GM18867 (cell line): Measurements from ENCODE around the gene STS.

ENCODE experiments used
- ATAC-seq: cut with Tn5 transposase; IDR thresholded peaks from one replicate; pipeline ENCODE4 v1.9.1; 2021; ENCODE audit warnings: mild to moderate bottlenecking, moderate library complexity; ENCODE audit not compliant: unreplicated experiment

STS gene

DNA sequence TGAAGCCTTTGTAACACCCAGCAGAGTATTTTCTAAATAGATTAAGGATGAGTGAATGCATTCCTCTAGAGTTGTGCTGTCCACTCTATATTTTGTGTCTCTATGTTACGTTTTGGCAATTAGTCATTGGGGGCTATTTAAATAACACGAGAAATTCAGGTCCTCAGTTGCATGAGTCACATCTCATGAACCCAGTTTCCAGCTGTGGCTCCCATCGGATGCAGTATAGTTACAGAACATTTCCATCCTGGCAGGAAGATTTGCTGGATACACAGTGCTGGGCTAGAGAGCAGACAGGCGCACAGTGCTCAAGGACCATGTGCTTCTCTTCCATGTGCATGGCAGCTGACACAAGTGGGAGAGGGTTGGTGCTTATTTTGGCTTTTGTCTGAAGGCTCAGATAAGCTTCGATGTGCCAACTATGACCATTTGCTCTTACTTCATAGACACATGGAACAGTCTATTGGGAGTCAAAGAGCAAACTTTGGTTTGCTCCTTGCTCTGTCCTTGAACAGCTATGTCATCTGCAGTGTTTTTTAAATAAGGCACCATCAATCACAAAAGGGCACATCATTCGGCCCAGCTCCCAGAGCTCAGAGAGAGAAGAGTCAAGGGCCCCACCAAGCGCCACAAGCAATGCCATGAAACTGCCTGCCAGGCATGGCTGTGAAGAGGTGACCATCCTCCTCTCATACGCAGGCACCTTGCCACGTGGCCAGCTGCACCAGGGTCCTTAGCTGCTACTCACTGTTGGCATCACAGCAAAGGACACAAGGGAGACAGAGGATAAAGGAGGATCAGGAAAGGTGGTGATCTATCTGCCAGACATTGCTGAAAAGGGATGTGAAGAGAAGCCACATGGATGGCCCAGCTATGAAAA, 8.1 kb upstream of the STS start:
- no peak for ATAC-seq

DNA sequence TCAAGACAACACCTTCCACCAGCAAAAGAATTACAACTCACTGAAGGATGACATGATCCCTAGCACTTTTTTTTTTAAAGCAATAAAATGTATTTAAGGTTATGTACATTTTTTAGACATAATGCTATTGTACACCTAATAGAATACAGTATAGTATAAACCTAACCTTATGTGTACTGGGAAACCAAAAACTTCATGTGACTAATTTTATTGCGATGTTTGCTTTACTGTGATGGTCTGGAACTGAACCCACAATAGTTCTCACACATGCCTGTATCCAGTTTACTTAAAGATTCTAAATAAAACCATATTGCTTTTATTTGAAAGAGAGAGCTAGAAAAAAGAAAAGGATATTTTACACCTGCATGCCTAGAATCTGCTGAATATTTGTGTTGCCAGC, 4.4 kb upstream of the STS start:
- no peak for ATAC-seq

DNA sequence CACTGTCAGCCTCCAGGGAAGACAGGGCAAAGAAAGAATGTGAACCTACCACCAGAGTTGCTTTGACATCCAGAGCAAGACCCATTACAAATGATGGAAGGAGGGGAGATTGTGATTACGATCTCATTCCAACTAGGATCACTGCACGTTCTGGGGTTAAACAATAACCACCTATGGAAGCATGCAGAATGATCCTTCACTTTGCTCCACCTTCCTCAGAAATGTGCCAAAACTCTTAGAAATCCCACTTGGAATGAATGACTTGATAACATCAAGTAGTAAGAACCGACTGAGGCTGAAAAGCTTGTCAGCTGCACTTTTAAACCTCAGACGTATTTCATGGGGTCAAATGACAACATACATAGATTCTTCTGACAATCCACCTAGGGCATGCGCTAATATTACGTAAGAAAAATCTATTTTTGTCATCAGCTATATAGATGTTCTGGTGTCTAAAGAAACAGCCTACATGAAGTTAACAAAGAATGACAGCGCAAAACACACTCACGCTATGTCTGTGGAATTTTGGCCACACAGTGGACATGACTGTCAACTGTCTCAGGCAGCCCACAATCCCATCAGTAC, 3.5 kb upstream of the STS start:
- ATAC-seq, result no peak

DNA sequence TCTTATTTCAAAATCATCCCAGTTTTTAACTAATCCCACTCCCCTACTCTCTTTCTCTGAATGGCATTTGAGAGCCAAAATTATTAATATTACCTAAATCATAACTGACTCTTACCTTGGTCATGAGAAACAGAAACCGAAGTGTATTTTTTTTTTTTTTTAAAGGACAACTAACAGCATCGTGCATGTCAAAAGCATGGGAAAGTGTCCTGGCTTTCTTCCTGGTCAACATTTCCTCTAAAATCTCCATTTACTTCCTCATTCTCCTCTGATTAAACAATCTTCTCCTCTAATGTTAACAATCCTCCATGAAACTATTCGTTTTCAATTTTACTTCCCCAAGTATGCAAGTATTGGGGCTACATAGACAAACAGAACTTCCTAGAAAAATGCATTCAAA, 2.1 kb upstream of the STS start:
- ATAC-seq, result no peak

DNA sequence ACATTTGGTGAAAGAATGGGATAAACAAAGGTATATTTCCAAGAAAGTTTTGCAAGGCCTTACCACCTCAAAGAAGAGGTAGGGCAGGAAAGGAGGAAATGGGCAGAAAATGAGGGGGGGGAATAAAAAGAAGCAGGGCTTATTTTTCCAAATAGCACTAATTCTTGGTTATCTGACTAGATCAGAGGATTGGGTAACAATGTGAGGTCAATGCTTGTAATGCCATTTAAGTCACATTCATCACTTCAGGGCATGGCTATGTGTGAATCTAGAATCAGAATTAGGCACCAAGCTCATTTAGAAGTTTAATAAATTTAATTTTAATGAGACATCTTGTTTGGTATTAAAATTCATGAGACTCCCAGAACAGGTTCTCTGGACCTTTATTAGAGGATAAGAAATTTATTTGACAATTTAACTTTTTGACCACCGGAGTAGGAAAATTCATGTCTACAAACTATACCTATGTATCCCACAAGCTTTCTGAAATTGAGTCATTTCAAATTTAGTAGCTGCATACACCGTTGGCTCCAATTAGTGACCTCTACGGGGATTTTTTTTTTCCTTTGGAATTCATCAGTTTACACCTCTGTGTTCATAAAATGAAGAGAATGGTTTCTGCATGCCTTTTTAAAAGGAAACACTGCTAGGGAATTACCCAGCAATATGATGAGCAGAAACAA, 1.4 kb upstream of the STS start:
- ATAC-seq, result no peak

DNA sequence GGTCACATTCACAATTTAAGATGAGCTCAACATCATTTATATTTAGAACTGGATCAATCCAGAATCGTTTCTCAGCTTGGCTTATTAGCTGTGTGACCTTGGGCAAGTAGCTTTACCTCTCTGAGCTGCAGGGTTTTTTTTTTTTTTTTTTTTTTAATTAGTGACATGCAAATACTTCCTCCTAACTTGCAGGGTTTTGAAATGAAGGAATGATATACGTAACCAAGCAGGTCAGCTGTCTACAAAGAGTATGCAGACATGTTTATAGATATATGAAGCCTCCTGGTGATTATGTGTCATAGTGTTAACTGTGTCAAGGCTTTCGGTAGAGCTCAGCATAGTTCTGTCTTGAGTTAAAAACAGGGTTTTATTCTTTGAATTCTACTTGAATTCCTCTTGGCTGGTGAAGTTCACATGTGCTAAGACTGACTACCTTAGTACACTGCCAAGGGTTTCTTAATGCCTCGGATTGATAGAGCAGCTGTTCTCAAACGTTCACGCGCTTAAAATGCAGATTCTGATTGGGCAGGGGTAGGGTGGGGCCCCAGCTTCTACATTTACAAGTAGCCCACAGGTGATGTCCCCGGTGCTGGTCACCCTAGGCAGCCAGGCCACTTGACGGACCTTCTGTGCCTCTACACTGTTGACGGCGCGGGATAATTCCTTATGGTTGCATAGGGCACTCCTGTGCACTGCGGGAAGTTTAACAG, 654 bp upstream of the STS start:
- ATAC-seq, result peak; percentile 13

DNA sequence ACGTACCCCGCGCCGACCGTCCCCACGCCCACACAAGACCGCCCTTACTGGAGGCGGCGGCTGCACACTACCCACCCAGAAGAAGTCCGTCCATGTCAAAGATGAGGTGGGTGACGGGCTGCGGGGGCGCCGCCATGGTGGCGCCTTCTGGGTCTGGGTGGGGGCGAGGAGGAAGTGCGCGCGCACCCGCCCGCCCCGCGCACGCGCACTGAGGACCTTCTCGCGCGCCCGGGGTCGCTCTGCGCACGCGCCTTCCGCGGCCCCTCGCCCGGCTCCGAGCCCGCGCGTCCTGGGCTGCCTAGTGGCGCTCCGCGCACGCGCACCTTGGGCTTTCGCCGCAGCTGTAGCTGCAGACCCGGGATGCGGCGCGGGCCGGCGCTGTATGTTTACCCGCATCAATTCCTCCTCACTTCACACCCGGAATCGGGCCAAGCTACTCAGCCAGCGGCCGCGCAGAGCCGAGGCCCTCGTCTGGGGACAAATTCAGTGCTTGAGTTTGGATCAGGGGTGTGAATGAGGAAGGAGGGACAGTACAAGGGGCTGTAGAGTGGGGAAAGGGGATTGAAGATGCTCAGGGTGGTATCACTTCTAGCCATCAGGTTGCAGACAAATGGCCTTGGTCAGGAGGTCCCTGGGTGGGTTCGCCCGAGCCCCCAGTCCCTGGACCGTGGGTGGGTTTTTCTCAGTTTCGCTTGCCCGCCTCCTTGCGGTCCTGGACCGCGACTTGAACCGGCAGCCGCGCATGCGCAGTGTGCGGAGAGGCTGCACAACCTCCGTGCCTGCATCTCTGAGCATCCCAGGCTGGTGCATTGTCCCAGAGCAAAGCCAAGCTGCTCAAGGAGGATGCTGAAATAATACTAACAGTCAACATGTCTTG, 704 bp downstream of the STS start, which contains the start of gene PUDP:
PUDP (minus strand) TSS at position 176 of the 877 bp plus-strand sequence; CDS start at position 136, 40 bp downstream.
- peak; percentile 81 for ATAC-seq

DNA sequence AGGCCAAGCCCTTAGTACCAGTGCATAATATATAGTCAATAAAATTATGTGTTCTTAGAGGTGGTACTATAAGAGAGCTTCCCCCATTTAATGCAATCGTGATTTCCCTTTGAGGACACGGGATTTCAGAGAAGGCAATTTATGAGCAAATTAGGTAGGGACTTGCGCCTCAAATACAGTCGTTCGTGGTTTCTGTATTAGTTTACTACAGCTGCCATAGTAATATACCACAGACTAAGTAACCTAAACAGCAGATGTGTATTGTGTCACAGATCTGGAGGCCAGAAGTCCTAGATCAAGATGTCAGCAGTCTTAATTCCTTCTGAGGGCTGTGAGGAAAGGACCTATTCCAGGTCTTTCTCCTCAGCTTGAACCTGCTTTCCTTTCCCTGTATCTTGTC, 1.9 kb downstream of the STS start:
- no peak for ATAC-seq

DNA sequence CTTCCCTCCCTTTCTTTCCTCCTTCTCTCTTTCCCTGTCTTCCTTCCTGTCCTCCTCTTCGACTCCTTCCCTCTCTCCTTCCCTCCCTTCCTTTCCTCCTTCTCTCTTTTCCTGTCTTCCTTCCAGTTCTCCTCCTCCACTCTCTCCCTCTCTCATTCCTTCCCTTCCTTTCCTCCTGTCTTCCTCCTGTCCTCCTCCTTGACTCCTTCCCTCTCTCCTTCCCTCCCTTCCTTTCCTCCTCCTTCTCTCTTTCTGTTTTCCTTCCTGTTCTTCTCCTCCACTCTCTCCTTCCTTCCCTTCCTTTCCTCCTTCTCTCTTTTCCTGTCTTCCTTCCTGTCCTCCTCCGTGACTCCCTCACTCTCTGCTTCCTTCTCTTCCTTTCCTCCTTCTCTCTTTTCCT, 5.7 kb downstream of the STS start:
- no peak for ATAC-seq

DNA sequence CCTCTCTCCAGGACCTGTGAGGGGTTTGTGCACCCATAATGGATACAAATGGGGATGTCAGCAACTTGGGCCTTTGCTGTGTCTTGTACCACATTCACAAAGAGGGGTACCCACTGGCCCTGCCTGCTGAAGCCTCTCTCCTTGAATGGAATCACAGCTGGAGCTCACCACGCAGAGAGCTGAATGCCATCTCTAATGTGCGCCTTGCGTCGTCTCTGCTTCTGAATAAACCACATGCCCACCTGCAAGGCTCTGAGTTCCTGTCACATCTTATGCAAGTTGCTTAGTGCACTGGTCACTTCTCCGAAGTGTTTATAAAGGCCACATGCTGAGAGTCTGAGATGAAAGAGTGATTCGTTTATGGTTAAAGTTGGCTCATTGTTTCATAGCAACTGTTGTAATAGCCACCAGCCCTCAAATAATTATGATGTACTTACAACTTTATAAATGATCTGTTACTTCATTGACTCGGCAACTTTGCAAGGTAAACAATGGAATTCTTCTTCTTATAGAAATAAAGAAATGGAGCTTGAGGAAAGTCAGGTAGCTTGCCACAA, 6.6 kb downstream of the STS start:
- no peak for ATAC-seq

DNA sequence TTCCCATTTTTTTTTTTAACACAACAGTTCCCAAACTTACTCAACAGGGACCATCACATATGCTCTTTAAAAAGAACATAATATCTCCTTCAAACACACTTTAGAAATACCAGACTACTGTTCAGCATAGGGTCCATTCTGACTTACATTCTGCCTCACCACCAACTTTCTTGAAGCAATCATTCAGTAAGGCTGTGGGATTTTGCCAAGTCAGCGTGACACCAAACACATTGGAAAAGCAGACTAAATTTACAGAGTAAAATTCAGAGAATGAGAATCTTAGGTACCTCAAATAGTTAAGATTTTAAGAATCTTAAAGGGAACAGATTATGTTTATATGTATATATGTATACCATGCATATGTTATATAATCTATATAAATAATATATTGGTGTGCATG, 7.7 kb downstream of the STS start:
- ATAC-seq, result no peak

DNA sequence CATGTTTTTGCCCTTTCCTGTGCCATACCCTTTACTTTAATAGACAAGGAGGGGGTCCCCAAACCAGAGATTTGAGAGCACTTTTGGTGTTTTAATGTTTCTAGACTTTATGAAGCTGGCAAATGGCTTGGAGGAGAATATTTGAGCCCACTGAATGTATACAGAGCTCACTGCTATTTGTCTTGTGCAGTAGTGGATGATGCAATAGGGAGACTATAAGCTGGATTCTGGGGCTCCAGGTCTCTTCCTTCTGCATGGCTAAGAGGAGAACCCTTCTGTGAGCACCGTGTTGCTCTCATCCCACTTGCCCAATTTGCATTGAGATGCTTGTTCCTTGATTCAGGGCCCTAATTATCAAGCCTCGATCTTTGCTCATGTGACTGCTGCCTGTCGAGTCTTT, 9.4 kb downstream of the STS start:
- ATAC-seq, result no peak

DNA sequence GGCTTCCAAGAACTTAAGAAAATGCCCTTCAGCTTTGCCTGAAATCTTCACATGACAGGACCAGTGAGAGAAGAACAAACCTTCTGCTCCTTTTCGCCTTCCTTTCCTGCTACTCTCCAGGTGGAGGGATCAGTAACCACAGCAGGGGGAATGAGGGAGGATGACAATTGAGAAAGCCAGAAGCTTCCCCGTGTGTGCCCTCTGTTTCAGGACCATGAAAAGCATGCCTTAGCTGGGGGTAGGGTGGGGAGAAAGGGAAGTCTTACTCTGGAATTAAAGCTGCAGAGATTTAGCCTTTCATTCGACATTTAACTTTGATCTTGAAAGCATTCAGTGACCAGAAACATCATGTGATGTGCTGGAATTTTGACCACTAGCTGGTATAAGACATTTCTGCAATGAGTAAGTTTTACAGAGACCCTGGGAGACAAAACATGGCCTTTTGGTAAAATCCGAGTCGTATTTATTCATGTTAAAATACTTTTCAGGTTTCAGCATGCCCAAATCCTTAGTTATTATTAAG, 11.0 kb downstream of the STS start:
- no peak for ATAC-seq

DNA sequence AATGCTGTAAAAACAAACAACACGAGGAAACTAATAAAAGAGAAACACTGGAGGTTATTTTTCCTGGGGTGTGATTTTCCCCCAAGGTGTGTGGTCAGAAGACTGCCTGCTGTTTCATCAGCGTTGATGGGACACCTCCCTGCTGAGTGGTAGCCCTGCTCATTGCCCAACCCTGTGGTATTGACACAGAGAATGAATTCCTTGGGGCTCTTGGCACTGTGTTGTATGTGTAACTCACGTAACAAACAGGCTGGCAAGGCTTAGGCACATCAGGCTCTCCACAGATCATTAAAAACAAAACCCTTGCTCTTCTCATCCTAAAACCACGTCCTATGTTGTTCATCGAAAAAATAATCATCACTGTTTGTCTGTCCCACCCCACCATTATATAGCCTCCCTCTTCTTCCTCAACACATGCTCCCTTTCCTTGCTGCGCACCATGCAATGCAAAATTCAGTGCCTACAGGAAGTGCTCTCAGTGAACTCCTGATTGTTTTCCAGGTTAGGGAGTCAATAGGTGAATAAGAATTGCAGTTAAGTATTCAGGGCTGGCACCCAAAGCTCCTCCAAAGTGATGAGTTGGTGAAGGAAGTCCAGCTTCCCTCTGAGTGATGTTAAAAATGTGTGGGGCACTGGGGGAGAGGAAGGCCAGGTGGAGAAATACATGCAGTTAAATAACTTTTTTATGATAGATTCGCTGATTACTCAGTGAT, 11.8 kb downstream of the STS start:
- ATAC-seq, result no peak

DNA sequence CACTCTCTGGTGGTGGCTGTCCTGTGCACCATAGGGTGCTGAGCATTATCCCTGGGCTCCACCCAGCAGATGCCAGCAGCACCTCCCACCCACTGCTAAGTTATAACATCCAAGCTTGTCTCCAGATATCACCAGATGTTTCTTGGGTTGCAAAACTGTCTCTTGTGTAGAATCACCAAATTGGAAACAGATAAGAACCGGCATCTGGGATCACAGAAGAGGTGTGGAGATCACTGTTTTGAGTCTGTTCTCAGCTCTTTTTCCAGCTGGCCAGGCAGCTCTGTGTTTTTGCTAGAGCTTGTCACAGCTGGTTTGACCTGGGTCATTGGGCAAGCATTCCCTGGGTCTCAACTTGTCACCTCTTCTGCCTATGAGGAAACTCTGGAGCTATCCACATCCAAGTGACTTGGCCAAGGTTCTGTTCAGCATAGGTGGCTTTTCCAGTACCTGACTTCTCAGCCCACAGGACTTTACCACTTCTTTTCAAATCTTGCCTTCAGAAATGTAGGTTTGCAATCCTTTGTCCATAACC, 15.7 kb downstream of the STS start:
- ATAC-seq, result no peak

DNA sequence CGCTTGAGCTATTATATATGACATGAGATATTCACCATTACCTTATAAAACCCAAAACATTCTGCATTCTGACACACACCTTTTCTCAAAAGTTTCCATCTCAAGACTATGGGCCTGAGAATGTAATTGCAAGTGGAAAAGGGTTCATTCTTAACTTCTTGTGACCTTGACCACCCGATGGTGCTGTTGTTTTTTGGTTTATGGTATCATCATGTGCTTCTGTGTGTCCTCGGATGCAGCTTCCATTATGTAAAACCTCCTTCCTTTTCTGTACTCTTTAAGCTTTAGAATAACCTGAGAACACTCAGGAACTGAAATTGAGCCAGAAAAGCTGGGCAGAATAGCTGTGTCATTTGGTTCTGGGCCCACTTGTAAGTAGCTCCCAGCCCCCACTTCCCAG, 16.7 kb downstream of the STS start:
- ATAC-seq, result peak; percentile 77

DNA sequence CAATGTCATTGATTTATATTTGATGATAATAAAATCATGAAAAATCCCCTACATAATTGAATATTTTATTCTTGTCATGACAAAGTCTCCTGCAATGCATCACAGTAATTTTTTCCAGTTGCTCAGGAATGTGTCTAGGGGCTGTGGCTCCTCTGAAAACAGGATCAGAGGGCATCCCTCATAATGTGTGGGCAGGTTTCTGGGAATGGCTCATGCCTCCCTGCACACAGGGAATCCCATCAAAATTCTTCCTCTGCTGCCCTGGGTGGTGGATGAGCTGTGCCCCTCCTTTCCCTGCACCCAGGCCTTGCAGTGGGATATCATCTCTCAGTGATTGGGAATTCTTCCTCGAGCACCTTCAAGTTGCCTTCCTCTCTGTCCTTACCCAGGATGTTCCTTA, 20.9 kb downstream of the STS start:
- no peak for ATAC-seq

DNA sequence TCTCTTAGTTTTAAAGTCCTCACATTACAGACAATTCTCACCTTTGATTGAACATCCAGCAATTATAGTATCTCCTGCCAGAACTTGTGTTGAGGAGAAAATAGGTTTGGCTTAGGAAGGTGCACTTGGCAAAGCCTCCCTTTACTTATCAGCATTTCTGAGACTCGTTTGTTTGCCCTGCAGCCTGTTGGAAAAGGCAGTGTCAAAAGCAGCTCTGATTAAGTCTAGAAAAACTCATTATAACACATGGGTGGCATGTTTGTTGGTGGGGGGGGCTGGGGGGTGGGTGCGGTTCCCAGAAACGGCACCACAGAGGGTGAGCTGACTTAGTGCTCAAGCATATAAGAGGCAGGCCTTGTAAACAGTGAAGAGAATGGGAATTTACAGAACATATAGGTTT, 22.1 kb downstream of the STS start:
- no peak for ATAC-seq

DNA sequence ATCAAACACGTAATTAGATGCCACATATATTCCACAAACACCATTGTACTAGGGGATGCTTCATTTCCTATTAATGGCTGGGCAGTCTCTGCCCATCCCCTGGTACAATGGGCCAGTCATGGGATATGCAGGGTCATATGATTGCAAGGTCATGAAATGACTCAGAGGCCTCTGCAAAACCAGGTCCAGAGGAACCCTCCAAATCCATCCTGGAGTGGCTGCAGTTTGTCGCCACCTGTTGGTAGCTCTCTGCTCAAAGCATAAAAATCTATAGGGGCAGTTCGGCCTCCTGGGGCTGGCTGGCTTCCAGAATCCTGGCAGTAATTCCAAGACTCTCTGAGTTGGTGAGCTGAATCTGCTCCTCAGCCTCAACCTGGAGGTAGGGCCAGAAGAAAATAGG, 23.4 kb downstream of the STS start:
- no peak for ATAC-seq
